GM12875 (cell line): ENCODE results near the gene BSG.
"Not testable (repeated sequence)": the region's sequence is repeated elsewhere in the genome, so short reads cannot be mapped to it uniquely, and the experiment has no call there.

Experiments
- H3K4me3 ChIP-seq: one replicate; pipeline ENCODE4 v1.5.1; 2011; ENCODE audit warnings: low read depth, low read length, control low read depth
- TF ChIP-seq, protein P1 (sequence below): IDR thresholded peaks from 2 replicates; pipeline ENCODE4 v1.5.1; 2011; ENCODE audit warnings: low read depth, mild to moderate bottlenecking, control low read depth, inconsistent platforms, low read length, moderate library complexity, borderline replicate concordance; ENCODE audit not compliant: insufficient read depth

BSG gene

DNA sequence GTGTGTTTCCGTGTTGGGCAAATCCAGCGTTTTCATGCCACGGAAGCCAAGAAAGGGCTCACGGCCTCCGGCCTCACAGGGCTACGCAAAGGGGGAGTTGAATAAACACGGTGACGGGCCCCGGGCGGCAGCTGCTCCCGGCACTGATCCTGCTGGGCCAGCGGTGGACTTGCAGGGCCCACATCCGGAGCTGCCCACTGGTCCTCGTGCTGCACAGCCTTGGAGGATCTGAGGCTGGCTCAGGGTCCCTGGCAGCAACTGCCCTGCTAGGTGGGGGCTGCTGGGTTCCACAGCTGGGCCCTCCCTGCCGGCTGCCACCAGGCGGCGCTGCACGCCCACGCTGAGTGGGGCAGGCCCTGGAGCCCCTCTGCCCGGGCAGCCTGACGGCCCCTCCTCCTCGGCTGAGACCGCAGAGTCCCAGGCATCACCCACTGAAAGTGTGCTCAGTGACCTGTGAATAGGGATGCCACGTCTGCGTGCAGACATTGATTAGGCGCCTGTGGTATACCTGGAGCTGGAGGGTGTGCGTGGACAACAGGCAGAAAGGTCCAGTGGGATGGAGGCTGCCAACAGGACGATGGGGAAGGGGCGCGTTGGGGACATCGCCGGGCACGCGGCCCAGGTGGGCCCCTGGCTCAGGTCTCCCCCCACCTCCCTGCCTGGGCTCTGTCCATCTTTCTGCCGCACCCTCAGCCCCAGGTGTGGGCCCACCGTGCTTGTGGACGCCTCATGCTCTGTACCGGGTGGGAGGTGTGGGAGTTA lies 12.0 kb downstream of the BSG start:
- TF ChIP-seq, protein P1, sequence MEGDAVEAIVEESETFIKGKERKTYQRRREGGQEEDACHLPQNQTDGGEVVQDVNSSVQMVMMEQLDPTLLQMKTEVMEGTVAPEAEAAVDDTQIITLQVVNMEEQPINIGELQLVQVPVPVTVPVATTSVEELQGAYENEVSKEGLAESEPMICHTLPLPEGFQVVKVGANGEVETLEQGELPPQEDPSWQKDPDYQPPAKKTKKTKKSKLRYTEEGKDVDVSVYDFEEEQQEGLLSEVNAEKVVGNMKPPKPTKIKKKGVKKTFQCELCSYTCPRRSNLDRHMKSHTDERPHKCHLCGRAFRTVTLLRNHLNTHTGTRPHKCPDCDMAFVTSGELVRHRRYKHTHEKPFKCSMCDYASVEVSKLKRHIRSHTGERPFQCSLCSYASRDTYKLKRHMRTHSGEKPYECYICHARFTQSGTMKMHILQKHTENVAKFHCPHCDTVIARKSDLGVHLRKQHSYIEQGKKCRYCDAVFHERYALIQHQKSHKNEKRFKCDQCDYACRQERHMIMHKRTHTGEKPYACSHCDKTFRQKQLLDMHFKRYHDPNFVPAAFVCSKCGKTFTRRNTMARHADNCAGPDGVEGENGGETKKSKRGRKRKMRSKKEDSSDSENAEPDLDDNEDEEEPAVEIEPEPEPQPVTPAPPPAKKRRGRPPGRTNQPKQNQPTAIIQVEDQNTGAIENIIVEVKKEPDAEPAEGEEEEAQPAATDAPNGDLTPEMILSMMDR, result peak; percentile 99
- no peak overlapping the region for H3K4me3 ChIP-seq

DNA sequence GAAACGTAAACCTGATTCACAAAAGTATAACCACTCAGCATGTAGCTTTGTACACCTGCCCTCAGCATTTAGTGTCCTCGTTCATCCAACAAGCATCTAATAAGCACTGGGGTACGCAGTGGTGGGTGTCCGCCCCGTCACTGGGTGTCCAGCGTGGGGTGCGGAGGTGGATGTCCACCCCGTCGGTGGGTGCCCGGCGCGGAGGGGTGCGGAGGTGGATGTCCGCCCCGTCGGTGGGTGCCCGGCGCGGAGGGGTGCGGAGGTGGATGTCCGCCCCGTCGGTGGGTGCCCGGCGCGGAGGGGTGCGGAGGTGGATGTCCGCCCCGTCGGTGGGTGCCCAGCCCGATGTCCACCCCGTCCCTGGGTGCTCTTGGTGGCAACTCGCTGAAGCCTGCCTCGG lies 12.8 kb downstream of the BSG start:
- H3K4me3 ChIP-seq, result not testable (repeated sequence)

DNA sequence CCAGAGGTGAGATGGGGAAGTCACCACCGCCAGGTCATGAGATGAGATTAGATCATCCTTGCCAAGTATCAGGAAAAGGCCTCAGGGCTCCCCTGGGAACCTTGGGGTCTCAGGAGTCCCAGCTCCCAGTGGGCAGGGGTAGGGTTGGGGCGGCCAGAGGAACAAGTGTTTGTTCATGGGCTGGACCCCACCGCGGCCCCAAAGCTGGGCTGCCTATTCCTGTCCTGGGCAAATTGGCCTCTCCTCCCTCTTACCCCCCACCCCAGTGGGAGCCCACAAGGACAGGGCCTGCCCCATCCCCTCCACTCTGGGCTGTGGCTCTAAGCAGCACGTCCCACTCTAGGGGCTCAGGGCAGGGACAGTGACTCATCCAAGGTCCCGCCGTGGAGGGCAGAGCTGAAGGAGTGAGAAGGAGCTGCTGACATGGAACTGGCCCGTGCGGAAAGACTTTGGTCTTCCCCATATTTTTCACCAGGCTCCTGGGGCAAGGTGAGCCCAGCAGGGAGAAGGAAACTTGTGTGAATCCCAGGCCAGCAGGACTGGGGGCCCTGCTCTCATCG lies 13.2 kb downstream of the BSG start:
- H3K4me3 ChIP-seq, result no peak overlapping the region
- TF ChIP-seq, protein P1, result no peak

DNA sequence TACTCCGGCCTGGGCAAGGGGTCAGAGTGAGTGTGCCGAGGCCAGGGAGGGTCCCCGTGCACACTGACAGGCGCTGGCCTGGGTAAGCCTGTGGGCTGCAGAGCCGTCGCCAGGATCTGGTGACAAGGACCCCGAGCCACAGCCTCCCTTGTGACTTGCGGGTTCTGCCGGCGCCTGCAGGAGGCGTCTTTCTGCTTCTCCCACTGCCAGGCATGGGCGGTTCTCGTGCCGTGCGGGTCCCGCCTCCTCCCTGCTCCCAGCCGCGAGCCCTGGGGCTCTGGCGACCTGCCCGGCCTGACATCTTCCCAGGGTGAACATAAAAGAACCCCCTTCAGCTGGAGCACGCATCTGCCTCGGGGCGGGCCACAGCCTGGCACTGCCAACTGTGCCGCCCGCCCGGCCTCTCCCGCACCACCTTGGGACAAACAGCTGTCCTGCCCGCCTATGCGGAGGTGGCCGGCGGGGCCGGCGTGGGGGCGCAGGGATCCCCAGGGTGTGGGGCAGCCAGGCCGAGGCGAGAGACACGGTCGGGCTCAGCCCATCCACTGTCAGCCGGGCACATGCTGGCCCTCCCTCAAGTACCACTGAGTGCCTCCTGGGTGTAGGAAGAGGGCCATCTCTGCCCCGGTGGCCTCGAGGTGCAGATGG lies 15.8 kb downstream of the BSG start:
- TF ChIP-seq, protein P1, result peak; percentile 69
- no peak overlapping the region for H3K4me3 ChIP-seq

DNA sequence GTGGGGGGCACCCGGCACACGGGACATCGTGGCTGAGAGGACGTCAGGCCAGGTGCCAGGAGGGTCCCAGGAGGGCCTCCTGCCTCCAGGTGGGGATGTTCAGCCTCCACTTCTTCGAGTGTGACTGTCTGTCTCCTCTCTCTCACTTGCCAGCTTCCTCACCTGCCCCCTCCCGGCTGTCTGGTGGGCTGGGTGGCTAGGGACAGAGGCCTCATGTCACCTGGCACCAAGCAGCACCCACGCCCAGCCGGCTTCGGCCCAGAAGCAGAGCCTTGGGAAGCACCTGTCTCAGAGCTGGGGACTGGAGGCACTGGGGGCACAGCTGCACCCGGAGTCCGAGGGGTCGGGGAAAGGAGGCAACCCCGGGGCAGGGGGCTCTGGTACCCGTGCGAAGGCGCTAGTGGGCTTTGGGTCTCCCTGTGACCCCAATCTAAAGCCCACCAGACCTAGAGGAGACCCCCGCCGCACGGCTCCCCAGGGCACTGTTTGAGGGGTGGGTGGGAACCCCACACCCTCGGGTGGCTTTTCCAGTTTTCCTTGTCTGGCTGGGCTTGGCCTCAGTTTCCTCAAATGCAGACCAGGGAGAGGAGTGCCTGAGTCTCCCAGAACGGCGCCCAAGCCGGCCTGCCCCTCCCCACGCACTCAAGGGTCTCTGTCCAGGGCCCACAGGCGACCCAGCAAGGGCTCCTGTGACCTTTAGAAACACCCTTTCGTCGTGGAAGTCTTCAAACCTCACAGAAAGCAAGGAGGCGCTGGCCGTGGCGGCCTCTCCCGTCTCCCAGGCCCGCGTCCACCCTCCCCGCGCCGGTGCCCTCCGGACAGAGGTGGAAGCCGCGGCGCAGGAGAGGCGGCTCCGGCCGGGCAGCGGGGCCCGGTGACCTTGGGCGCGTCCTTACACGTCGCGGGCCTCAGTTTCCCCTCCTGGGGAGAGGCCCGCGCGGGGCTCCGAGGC lies 16.6 kb downstream of the BSG start:
- H3K4me3 ChIP-seq, result no peak overlapping the region
- TF ChIP-seq, protein P1, result no peak

GRCh38 chr19:589693-590395 lies 17.4 kb downstream of the BSG start, which contains the start of gene HCN2:
Gene HCN2 (plus strand): TSS chr19:589881. CDS start chr19:589946, 65 bp downstream.
- TF ChIP-seq, protein P1, result no peak
- H3K4me3 ChIP-seq, result no peak within 1 kb of the TSS
